ENCODE results near the gene SAG.

SAG gene

GRCh38 chr2:233380132-233380895 is 72.7 kb downstream of the SAG start:
- peak; percentile 59 for DNase-seq (ENCODE audit: low spot score)

- DNase-seq (ENCODE audit: low spot score) = no peak
Observed at GRCh38 chr2:233380995-233381637, 73.5 kb downstream of the SAG start.

- no peak for DNase-seq (ENCODE audit: low spot score)
Observed at GRCh38 chr2:233381638-233381995, 74.0 kb downstream of the SAG start.

GRCh38 chr2:233384015-233384414 is 76.4 kb downstream of the SAG start:
- peak; percentile 53 for DNase-seq (ENCODE audit: low spot score)

GRCh38 chr2:233384811-233385488 is 77.3 kb downstream of the SAG start:
- DNase-seq (ENCODE audit: low spot score) = peak; percentile 21

- peak; percentile 80 for DNase-seq (ENCODE audit: low spot score)
Observed at GRCh38 chr2:233385489-233386044, 78.0 kb downstream of the SAG start.

- no peak for DNase-seq (ENCODE audit: low spot score)
Observed at GRCh38 chr2:233386382-233387041, 78.9 kb downstream of the SAG start.

GRCh38 chr2:233387225-233387624 is 79.6 kb downstream of the SAG start:
- DNase-seq (ENCODE audit: low spot score) = no peak

- no peak for DNase-seq (ENCODE audit: low spot score)
Observed at GRCh38 chr2:233387667-233388528, 80.3 kb downstream of the SAG start.

GRCh38 chr2:233389601-233390125 is 82.0 kb downstream of the SAG start:
- no peak for DNase-seq (ENCODE audit: low spot score)

GRCh38 chr2:233395687-233396086 is 88.1 kb downstream of the SAG start:
- DNase-seq (ENCODE audit: low spot score) = no peak
